ENCODE results near the gene ZNF487. TPM values are rescaled to one million over a fixed set of nuclear protein-coding genes. Genes with fewer than 3 reads are reported as not detected.

The ZNF487 gene
- polyA plus RNA-seq, 2 of the 4 experiments (the other 2 are of a cell fraction), result 4.3 to 7.2 TPM

DNA sequence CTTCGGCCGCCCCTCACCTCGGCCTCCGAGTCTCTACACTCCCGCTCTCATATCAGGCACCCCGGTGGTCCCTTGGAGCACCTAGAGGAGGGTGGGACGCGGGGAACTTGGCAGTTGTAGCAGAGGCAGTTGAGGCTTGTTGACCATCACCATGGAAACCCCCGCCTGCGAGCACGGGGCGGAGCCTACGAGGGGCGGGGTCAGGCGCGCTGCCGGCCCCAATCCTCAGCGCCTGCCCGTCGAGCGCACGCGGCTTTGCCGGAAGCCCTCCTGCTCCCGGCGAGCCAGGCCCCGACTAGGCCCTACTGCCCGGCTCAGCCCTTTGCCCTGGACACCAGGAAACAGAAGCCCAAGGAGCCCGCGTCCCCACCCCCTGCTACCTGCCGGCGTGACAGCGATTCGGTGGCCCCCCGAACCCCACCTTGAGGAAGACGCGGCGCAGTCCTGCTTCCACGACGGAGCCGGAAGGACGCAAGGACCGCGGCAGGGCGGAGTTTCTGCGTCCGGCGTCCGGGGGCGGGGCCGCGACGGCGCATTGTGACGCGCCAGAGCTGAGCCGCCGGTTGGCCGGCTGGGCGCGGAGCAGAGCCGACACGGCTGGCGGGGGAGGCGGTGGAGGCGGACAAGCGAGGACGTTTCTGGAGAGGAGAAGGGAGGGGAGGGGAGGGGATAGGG, 28.1 kb upstream of the ZNF487 start, which contains the start of gene HNRNPF (continued):
- TF ChIP-seq, protein P1, sequence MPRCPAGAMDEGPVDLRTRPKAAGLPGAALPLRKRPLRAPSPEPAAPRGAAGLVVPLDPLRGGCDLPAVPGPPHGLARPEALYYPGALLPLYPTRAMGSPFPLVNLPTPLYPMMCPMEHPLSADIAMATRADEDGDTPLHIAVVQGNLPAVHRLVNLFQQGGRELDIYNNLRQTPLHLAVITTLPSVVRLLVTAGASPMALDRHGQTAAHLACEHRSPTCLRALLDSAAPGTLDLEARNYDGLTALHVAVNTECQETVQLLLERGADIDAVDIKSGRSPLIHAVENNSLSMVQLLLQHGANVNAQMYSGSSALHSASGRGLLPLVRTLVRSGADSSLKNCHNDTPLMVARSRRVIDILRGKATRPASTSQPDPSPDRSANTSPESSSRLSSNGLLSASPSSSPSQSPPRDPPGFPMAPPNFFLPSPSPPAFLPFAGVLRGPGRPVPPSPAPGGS (IDR thresholded peaks at IDR 0.05), result peak; percentile 93
- TF ChIP-seq, protein P2, sequence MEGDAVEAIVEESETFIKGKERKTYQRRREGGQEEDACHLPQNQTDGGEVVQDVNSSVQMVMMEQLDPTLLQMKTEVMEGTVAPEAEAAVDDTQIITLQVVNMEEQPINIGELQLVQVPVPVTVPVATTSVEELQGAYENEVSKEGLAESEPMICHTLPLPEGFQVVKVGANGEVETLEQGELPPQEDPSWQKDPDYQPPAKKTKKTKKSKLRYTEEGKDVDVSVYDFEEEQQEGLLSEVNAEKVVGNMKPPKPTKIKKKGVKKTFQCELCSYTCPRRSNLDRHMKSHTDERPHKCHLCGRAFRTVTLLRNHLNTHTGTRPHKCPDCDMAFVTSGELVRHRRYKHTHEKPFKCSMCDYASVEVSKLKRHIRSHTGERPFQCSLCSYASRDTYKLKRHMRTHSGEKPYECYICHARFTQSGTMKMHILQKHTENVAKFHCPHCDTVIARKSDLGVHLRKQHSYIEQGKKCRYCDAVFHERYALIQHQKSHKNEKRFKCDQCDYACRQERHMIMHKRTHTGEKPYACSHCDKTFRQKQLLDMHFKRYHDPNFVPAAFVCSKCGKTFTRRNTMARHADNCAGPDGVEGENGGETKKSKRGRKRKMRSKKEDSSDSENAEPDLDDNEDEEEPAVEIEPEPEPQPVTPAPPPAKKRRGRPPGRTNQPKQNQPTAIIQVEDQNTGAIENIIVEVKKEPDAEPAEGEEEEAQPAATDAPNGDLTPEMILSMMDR (IDR thresholded peaks at IDR 0.05), result no peak
- no peak for TF ChIP-seq ZSCAN20 (CRISPR knock-in tag; IDR thresholded peaks at IDR 0.05)
- TF ChIP-seq HDAC2 (IDR thresholded peaks at IDR 0.05), result no peak
- TF ChIP-seq RNF2 (IDR thresholded peaks at IDR 0.05; ENCODE audit: borderline replicate concordance, low read depth), result no peak
- TF ChIP-seq JUN (IDR thresholded peaks at IDR 0.05), result peak; percentile 69 to 94; a peak in 4 of 5 replicates
- TF ChIP-seq ZFP36 (IDR thresholded peaks at IDR 0.05; ENCODE audit: borderline replicate concordance, partially characterized antibody), result no peak
- TF ChIP-seq, protein P3, sequence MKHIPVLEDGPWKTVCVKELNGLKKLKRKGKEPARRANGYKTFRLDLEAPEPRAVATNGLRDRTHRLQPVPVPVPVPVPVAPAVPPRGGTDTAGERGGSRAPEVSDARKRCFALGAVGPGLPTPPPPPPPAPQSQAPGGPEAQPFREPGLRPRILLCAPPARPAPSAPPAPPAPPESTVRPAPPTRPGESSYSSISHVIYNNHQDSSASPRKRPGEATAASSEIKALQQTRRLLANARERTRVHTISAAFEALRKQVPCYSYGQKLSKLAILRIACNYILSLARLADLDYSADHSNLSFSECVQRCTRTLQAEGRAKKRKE (CRISPR knock-in tag; IDR thresholded peaks at IDR 0.05; ENCODE audit: low read depth), result peak; percentile 87
- TF ChIP-seq, protein P4, sequence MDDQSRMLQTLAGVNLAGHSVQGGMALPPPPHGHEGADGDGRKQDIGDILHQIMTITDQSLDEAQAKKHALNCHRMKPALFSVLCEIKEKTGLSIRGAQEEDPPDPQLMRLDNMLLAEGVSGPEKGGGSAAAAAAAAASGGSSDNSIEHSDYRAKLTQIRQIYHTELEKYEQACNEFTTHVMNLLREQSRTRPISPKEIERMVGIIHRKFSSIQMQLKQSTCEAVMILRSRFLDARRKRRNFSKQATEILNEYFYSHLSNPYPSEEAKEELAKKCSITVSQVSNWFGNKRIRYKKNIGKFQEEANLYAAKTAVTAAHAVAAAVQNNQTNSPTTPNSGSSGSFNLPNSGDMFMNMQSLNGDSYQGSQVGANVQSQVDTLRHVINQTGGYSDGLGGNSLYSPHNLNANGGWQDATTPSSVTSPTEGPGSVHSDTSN (IDR thresholded peaks at IDR 0.05), result no peak
- peak; percentile 33; the same call in 1 of the 2 replicates for TF ChIP-seq MAZ (IDR thresholded peaks at IDR 0.05; ENCODE audit: borderline replicate concordance, low read depth, low read length)
- TF ChIP-seq CHD4 (IDR thresholded peaks at IDR 0.05; ENCODE audit: borderline replicate concordance), result no peak
- TF ChIP-seq, protein P5, sequence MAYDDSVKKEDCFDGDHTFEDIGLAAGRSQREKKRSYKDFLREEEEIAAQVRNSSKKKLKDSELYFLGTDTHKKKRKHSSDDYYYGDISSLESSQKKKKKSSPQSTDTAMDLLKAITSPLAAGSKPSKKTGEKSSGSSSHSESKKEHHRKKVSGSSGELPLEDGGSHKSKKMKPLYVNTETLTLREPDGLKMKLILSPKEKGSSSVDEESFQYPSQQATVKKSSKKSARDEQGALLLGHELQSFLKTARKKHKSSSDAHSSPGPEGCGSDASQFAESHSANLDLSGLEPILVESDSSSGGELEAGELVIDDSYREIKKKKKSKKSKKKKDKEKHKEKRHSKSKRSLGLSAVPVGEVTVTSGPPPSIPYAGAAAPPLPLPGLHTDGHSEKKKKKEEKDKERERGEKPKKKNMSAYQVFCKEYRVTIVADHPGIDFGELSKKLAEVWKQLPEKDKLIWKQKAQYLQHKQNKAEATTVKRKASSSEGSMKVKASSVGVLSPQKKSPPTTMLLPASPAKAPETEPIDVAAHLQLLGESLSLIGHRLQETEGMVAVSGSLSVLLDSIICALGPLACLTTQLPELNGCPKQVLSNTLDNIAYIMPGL (CRISPR knock-in tag; IDR thresholded peaks at IDR 0.05; ENCODE audit: borderline replicate concordance), result peak; percentile 15; the same call in 1 of the 2 replicates
- no peak for TF ChIP-seq FOSL2 (IDR thresholded peaks at IDR 0.05)
- 0 out of 2 replicates have a peak, but pooled peaks have one; percentile 20 for TF ChIP-seq FOSL2 (CRISPR knock-in tag; IDR thresholded peaks at IDR 0.05)
- TF ChIP-seq, protein P6, sequence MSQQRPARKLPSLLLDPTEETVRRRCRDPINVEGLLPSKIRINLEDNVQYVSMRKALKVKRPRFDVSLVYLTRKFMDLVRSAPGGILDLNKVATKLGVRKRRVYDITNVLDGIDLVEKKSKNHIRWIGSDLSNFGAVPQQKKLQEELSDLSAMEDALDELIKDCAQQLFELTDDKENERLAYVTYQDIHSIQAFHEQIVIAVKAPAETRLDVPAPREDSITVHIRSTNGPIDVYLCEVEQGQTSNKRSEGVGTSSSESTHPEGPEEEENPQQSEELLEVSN (IDR thresholded peaks at IDR 0.05; ENCODE audit: borderline replicate concordance, low read depth), result peak; percentile 95
- TF ChIP-seq, protein P7, sequence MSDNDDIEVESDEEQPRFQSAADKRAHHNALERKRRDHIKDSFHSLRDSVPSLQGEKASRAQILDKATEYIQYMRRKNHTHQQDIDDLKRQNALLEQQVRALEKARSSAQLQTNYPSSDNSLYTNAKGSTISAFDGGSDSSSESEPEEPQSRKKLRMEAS (IDR thresholded peaks at IDR 0.05), result peak; percentile 97
- TF ChIP-seq CHD2 (IDR thresholded peaks at IDR 0.05; ENCODE audit: low read length, partially characterized antibody), result no peak
- peak; percentile 10; the same call in 1 of the 2 replicates for TF ChIP-seq GATA3 (IDR thresholded peaks at IDR 0.05; ENCODE audit: borderline replicate concordance)
- peak; percentile 26; the same call in 1 of the 2 replicates for TF ChIP-seq HOXA7 (CRISPR knock-in tag; IDR thresholded peaks at IDR 0.05)
- TF ChIP-seq ZNF302 (CRISPR knock-in tag; IDR thresholded peaks at IDR 0.05), result no peak
- TF ChIP-seq, protein P8, sequence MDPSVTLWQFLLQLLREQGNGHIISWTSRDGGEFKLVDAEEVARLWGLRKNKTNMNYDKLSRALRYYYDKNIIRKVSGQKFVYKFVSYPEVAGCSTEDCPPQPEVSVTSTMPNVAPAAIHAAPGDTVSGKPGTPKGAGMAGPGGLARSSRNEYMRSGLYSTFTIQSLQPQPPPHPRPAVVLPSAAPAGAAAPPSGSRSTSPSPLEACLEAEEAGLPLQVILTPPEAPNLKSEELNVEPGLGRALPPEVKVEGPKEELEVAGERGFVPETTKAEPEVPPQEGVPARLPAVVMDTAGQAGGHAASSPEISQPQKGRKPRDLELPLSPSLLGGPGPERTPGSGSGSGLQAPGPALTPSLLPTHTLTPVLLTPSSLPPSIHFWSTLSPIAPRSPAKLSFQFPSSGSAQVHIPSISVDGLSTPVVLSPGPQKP (IDR thresholded peaks at IDR 0.05; ENCODE audit: low read depth, low read length), result no peak
- no peak for TF ChIP-seq SMC3 (IDR thresholded peaks at IDR 0.05)
- peak; percentile 87 for TF ChIP-seq HOXB13 (CRISPR knock-in tag; IDR thresholded peaks at IDR 0.05; ENCODE audit: low read depth)
- TF ChIP-seq RARB (CRISPR knock-in tag; IDR thresholded peaks at IDR 0.05), result peak; percentile 75; the same call in 1 of the 2 replicates
- TF ChIP-seq EHF (CRISPR knock-in tag; IDR thresholded peaks at IDR 0.05), result peak; percentile 90; the same call in 1 of the 2 replicates
- no peak for TF ChIP-seq HEYL (CRISPR knock-in tag; IDR thresholded peaks at IDR 0.05)
- no peak; the same call in 1 of the 2 replicates for TF ChIP-seq NPAS2 (CRISPR knock-in tag; IDR thresholded peaks at IDR 0.05; ENCODE audit: borderline replicate concordance)
- no peak for TF ChIP-seq ESRRA (IDR thresholded peaks at IDR 0.05; ENCODE audit: borderline replicate concordance, low read length)
- TF ChIP-seq, protein P9, sequence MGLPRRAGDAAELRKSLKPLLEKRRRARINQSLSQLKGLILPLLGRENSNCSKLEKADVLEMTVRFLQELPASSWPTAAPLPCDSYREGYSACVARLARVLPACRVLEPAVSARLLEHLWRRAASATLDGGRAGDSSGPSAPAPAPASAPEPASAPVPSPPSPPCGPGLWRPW (IDR thresholded peaks at IDR 0.05), result no peak
- TF ChIP-seq PHF8 (IDR thresholded peaks at IDR 0.05; ENCODE audit: borderline replicate concordance, low read depth), result peak; percentile 79
- peak; percentile 92; the same call in 1 of the 2 replicates for TF ChIP-seq TP53 (CRISPR knock-in tag; IDR thresholded peaks at IDR 0.05)
- TF ChIP-seq RAD21 (conservative IDR thresholded peaks at IDR 0.05 in 1 of 2, IDR thresholded peaks at IDR 0.05 in 1 of 2), result no peak

All from A549 (cell line).